Kidney glomerular epithelial cell (primary cell): ENCODE data around the gene PEPD.
"Not testable (repeated sequence)": the region's sequence is repeated elsewhere in the genome, so short reads cannot be mapped to it uniquely, and the experiment has no call there.

ENCODE experiments used
- DNase-seq: peaks from one replicate; lab custom pipeline; 2025; lab: John Stamatoyannopoulos, UW

The PEPD gene

GRCh38 chr19:33521480-33522370 lies at the start of gene PEPD:
PEPD (minus strand) TSS chr19:33521791; CDS start chr19:33521760, 31 bp downstream.
- DNase-seq: peak; percentile 57

GRCh38 chr19:33569821-33570220 lies 48.2 kb upstream of the PEPD start:
- no peak for DNase-seq

- DNase-seq: no peak
These were observed 47.1 kb upstream of the PEPD start for GRCh38 chr19:33568706-33569105.

- DNase-seq: no peak
These were observed 43.3 kb upstream of the PEPD start for GRCh38 chr19:33564836-33565338.

- DNase-seq: no peak
These were observed 41.0 kb upstream of the PEPD start for GRCh38 chr19:33562636-33563035.

GRCh38 chr19:33561666-33562065 lies 40.1 kb upstream of the PEPD start:
- not testable (repeated sequence) for DNase-seq

- DNase-seq: no peak
These were observed 39.7 kb upstream of the PEPD start for GRCh38 chr19:33561261-33561660.

GRCh38 chr19:33559996-33560395 lies 38.4 kb upstream of the PEPD start:
- DNase-seq: no peak

- DNase-seq: no peak
These were observed 37.3 kb upstream of the PEPD start for GRCh38 chr19:33558856-33559255.

- DNase-seq: no peak
These were observed 36.6 kb upstream of the PEPD start for GRCh38 chr19:33558151-33558550.

GRCh38 chr19:33557720-33558119 lies 36.1 kb upstream of the PEPD start:
- DNase-seq: no peak

- DNase-seq: no peak
These were observed 35.6 kb upstream of the PEPD start for GRCh38 chr19:33557196-33557595.

- no peak for DNase-seq
These were observed 34.7 kb upstream of the PEPD start for GRCh38 chr19:33556261-33556660.

GRCh38 chr19:33555726-33556125 lies 34.1 kb upstream of the PEPD start:
- DNase-seq: not testable (repeated sequence)

- no peak for DNase-seq
These were observed 33.2 kb upstream of the PEPD start for GRCh38 chr19:33554821-33555220.

- DNase-seq: no peak
These were observed 32.8 kb upstream of the PEPD start for GRCh38 chr19:33554391-33554790.

GRCh38 chr19:33553530-33554310 lies 32.1 kb upstream of the PEPD start:
- no peak for DNase-seq

GRCh38 chr19:33552928-33553279 lies 31.3 kb upstream of the PEPD start:
- no peak for DNase-seq

GRCh38 chr19:33552191-33552927 lies 30.8 kb upstream of the PEPD start:
- no peak for DNase-seq

GRCh38 chr19:33551676-33552075 lies 30.1 kb upstream of the PEPD start:
- no peak for DNase-seq

- no peak for DNase-seq
These were observed 29.2 kb upstream of the PEPD start for GRCh38 chr19:33550768-33551167.

- DNase-seq: no peak
These were observed 26.1 kb upstream of the PEPD start for GRCh38 chr19:33547676-33548075.
